Stimulated activated CD4-positive, alpha-beta T cell treated with anti-CD3 and anti-CD28 coated beads, Interleukin-15, amount 100 ng/mL, for 24 hours (primary cell): ENCODE data around the gene LIM2.
A peak's percentile ranks its signal among the peaks of the same experiment; 100 is the strongest.

Experiments used
- DNase-seq: peaks from one replicate; pipeline ENCODE4 v3.0.0-alpha.2; 2020

The LIM2 gene

DNA sequence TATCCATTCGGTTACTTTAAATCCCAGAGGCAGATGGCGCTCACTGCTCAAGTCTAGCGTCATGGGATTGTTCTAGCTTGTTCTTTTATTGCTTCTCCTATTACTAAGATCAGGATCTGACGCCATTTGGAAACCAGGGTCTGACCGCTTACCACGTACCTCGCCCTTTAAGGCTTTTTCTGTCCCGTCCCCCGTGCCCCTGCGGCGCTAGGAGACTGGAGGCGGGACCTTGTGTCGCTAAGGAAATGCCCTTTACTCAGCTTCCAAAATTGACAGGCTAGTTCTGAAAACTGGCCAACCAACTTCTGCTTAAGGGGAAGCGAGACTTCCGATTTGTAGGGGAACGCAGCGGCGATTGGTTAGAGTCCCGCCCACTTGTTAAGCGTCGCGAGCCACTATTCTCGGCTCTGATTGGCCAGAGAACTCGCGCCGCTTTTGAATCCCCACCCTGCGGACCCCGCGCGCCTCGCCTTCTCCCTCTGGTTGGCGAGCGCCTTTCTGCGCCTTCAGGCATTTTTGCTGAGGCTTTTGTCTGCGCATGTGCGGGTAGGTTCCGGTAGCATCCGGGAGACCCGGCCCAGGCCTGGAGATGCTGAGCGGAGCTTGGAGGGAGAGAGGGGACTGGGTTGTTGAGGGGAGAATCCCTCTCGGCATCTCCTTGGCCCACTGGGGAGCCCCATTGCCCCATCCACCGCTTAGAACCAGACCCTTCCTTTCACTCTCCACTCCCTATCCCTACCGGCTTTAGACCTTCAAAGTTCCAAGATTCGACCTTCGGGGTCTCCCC, 6.5 kb upstream of the LIM2 start:
- DNase-seq, result peak; percentile 98

GRCh38 chr19:51392701-51393100, 4.9 kb upstream of the LIM2 start:
- no peak for DNase-seq

DNA sequence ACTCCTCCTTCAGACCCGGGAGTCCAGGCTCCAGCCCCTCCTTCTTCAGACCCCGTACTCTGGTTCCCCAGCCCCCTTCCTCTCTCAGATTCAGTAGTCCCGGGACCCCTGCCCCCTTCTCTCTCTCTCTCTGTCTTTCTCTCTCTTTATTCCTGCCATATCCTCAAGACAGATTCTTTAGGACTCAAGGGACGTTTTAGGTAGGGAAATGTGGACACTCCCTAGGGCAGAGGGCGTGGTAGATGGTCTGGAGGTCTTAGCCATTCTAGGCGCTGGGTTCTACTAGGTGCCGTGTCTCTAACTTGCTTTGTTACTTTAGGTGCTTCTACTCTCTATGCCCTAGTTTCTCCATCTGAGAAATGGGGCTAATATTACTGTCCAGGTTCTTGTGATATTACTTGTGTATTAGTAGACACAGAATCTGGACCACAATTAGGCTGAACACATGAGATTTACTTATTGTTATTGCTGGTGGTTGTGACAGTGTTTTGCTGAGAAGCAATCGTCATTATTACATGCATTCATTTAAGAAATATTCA, 3.4 kb upstream of the LIM2 start:
- no peak for DNase-seq

- DNase-seq, result no peak
These were observed 1.4 kb upstream of the LIM2 start for GRCh38 chr19:51389143-51389542.

DNA sequence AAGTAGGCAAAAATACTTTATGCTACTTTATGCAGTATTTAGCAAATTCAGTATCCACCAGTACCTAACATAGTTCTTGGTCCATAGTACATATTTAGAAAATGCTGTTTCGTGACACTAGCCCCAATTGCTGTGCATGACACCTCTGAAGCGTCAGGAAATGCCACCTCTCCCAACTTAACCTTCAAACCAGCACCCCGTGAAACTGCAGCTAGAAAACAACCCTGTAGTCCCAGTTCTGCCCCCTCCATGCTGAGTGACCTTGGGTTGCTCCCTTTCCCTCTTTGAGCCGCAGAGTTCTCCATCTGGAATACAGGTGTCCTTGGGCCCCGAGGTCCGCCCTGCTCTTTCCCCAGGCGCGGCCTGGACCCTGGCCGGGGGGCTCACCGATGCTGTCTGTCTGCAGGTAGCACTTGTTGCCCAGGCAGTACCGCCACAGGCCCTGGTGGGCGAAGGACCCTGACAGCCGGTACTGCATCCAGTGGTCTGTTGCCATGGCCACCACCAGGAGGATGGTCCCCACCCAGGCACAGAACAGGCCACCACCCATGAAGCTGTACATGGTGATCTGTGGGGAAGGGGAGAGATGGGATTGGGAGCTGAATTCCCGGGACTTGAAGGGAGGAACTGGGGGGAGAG, 773 bp downstream of the LIM2 start:
- DNase-seq, result no peak

DNA sequence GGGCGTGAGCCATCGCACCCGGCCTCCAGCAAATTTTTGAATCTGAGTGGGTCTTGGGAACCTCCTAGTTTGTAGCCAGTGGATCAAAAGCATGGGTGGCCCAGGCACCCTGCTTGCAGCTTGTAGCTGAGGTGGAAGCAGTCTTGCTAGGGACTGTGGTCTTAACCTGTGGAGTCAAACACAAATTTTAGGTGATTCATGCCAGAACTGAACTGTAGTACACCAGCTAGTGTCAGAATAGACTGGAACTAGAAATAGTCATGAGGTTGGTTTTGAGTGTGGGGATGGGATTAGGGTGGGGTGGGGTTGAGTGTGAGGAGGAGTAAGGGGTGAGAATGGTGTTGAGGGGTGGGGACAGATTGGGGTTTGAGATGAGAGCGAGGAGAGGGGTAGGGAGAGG, 5.8 kb downstream of the LIM2 start:
- DNase-seq, result no peak

DNA sequence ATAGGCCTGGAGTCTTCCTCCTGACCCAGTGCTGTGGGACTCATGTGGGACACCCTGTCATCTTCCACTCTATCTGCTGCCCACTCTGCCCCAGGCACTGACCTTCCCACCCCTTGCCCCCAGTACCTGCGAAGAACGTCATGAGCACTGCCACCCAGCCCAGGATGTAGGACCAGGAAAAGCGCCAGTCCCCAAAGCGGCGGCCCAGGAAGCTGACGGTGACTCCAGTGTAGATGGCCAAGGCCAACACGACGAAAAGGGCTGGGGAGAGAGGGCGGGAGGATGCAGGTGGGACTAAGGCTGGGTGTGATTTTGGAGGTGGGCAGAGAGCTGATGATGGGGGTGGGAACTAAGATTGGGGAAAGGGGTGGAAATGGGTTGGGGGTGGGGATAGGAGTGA, 7.4 kb downstream of the LIM2 start:
- DNase-seq, result no peak

- DNase-seq, result no peak
These were observed 10.4 kb downstream of the LIM2 start for GRCh38 chr19:51377422-51377821.

- peak; percentile 78 for DNase-seq
These were observed 12.1 kb downstream of the LIM2 start for GRCh38 chr19:51375504-51376221.

DNA sequence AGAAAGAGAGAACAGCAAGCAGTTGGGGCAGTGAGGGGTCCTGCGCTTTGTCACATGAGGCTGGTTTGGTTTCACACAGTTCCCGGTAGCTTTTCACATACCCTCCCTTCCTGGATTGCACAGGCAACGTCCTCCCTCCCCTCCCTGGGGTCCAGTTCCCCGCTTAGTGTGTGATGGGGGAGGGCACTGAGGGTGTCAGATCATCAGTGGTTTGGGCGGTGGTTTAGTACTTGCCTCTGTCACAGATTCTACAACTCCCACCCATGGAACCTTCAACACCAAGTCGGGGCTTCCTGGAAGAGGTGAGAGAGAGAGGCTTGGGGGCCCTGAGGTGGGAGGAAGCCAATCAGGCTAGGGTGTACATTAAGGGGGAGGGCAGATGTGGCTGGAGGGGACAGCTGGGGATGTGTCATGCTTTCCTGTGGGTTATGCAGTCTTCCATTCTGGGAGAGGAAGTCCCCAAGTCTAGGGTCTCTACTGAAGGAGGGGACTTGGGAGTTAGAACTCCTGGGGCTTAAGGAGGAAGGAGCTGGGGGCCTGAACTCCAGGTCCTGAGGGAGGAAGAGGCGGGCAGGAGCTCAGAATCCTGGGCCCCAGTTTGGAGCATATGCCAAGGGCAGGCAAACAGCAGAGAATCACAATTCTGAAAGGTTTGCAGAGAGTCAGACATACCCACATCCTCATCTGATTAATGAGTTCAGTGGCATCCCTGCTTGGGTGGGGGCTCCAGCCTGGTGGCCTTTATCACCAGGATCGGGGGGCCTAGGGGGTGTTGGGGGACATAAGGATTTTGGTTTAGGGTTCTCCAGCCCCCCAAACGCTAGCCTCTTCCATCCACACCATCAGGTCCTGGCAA, 14.9 kb downstream of the LIM2 start, which contains the start of gene NKG7:
Gene NKG7 (minus strand): TSS at position 6 of the 856 bp plus-strand sequence. CDS start 119 bp downstream, outside the sequence.
- DNase-seq, result peak; percentile 90

DNA sequence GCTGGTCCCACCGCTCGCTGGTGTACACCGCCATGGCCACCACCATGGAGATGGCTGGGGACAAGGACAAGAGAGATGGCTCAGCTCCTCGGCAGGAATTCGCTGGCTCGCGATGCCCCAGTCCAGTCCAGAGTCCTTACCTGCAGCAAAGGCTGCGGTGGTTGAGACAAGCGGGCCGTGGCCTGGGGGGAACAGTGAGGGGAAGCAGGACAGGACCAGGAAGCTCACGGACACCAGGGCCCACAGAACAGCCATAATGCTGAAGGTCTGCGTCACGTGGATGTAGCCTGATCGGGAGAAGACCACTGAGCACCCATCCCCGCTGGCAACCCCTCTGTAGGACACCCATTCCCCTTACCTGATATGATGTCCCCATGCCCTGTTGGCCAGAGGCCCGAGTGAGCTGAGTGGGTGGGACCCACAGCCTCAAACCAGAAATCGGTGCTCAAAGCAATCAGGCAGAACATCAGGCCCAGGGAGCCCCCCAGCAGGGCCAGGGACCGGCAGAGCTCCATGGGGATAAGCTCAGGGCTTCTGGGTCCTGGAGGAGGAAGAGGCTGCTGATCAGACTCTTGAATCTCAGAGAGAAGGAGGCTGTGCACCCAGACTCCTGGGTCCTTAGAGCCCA, 15.6 kb downstream of the LIM2 start:
- no peak for DNase-seq

DNA sequence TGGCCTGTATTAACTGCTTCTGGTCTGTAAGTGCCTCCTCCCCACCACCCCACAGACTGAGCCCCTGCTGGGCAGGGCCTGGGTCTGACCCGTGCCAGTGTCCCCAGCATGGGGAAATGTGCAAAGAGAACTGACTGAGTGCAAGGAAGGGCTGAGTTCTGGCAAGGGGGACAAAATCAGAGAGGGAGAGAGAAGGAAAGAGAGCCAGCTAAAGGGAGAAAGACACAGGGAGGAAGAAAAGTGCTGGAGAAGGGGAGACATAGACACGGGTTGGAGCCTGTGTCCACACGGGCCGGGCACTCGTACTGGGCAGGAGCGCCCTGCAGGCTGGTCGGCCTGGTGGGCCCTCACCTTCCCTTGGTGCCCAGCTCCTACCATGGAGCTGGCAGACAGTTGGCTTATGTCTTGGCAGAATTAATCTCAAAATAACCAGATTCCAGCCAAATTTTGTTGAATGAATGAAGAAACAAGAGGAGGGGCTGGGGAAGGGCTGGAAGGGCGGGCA, 16.5 kb downstream of the LIM2 start:
- no peak for DNase-seq

DNA sequence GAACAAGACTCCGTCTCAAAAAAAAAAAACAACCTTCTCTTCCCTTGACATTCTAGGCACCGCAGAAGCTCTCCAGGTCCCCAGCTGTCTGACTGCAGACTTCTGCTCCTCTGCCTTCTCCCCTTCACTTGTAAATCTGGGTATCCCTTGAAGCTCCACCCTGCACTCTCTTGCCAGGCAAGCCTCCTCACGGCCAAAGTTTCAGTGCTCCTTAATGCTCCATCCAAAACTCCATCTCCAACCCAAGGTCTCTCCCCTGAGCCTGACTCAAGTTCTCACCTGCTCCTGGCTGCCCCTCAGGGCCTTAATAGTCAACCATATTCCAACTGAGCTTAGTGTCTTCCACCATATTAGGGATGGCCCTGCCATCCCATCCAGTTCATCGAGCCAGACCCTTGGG, 17.5 kb downstream of the LIM2 start:
- DNase-seq, result no peak

DNA sequence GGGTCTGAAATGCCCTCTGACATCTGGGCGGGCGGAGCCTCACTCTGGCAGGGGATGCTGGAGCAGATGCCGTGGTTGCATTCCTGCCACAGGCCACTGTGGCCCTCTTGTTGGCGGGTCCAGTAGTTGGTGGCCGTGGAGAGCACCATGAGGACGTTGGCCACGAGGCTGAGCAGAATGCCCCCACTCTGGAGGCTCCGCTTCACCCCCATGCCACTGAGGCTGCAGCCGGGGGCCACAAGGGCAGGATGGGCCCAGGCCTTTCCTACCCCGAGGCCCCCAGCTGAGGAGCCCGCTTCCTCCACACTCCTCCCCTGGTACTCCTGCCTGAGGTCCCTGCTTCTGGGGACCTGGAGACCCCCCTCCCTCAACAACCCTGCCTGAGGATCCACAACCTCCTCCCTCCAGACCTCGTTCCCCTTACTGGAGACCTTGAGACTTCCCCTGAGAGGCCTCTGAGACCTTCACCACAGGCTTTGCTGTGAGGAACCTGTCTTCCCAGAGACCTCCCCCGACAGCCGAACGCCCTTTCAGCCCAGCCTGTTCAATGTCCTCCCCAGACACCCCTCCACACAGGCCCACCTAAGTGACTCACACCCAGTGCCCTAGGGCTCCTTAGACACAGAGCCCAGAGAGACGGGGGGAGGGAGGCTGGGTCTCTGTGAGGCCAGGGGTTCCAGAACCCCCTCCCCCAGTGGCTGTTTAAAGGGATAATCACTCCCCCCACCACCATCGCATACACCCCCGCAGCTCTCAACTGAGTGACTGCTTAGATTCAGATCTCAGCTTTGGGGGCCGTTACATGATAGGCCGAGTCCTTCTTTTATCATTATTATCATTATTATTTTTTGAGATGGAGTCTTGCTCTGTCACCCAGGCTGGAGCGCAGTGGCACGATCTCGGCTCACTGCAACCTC, 19.1 kb downstream of the LIM2 start, which contains the start of gene CLDND2:
Gene CLDND2 (minus strand): TSS at position 638 of the 917 bp plus-strand sequence. CDS start 426 bp downstream, at position 212.
- peak; percentile 36 for DNase-seq

- peak; percentile 100 for DNase-seq
These were observed 20.0 kb downstream of the LIM2 start for GRCh38 chr19:51367565-51368365.

GRCh38 chr19:51367255-51367564, 20.6 kb downstream of the LIM2 start:
- peak; percentile 62 for DNase-seq

DNA sequence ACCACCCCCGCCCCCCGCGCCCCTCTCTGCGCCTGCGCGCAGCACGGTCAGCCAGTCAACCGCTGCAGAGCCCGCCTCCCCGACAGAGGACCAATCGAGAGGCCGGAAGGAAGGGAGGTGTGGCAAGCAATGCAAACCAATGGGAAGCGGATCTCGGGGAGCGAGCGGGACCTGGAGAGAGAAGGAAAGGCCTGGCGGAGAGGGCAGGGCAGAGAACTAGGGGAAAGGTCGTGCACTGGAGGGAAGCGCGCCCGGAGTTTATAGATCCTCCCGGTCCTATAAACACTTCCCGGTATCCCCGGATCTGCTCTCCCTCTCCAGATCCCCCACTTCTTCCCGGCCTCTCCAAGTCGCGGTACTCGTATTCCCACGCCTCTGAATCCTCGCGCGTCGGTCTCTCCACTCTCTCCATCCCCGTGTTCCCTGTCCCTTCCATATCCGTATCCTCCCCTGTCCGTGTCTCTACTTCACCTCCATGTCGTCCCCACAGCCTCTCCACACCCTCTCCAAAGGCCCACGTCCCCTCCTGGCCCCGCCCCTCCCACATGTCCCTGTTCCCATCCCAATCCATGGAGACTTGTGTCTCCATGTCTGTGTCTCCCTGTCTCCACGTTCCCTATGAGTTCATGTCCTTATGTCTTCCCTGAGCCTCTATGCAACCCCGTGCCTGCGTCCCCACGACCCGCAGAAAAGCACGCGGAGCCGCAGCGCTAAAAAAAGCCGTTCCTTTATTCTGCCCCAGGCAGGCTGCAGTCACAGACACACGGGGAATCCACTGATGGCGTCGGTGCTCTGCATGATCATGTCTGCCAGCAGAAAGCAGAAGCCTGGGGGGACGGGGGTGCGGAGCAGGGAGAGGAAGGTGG, 21.2 kb downstream of the LIM2 start:
- DNase-seq, result peak; percentile 98

DNA sequence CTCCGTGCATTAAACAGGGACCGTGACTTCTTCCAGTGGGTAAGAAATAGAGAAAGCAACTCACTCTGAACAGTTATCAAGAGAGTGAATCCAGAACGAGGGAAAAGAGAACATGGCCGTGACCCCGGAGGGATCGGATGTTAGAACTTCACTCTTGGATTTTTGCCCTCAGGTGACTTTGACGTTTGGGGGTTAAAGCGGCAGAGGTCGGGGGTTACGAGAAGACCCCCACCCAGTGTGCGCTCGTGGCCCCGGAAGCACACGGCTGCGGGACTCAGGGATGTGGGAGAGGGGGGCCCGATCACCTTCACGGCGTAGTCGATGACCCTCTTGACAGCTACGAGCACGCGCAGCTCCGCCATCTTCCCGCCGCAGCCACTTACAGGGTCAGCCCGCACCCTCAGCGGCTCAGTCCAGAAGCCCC, 21.8 kb downstream of the LIM2 start, which contains the start of gene ETFB:
Gene ETFB (minus strand): TSS at position 424 of the 424 bp plus-strand sequence. CDS start 62 bp downstream, at position 362.
- no peak for DNase-seq
